Prostate gland (tissue), 2 donors: ENCODE measurements around the gene RAB8B.

Source experiments
- CTCF ChIP-seq, 4 experiments: fragments of 200-600 bp in 2 of 4; fragments of 450-650 bp in 2 of 4; sonication (generic) in 2 of 4; IDR thresholded peaks; 1 replicate in 3 of 4; 2 replicates in 1 of 4; pipeline ENCODE4 v1.5.1; 2016 to 2019; ENCODE audit warnings: antibody characterized with exemption in 4 of 4, mild to moderate bottlenecking in 2 of 4, moderate library complexity in 2 of 4
- POLR2A ChIP-seq: fragments of 450-650 bp; IDR thresholded peaks from one replicate; pipeline ENCODE4 v1.6.1; 2016; ENCODE audit warnings: antibody characterized with exemption, mild to moderate bottlenecking
- POLR2AphosphoS5 ChIP-seq: sonication (generic); formaldehyde crosslinking; IDR thresholded peaks from one replicate; pipeline ENCODE4 v1.6.1; 2017; ENCODE audit warnings: antibody characterized with exemption

GRCh38 chr15:63194880-63195568 is 5.6 kb downstream of the RAB8B start:
- TF ChIP-seq CTCF (IDR thresholded peaks at IDR 0.05) = no peak
- TF ChIP-seq POLR2A = no peak
- no peak for TF ChIP-seq POLR2AphosphoS5
